GM23338 (cell line): ENCODE measurements around the gene EMC10. TPM values are rescaled to one million over a fixed set of nuclear protein-coding genes. Genes with fewer than 3 reads are reported as not detected.

Experiments used
- ATAC-seq: fragments of 200-7000 bp; cut with Tn5 transposase; 3 replicates; pipeline ENCODE4 v1.9.1; 2020
- DNase-seq: peaks from one replicate; pipeline ENCODE4 v3.0.0-alpha.2; 2015; ENCODE audit warnings: low spot score
- H2AFZ ChIP-seq: fragments of 200-600 bp; sonication (generic); 2 replicates; pipeline ENCODE4 v1.8.0; 2016; ENCODE audit warnings: antibody characterized with exemption, mild to moderate bottlenecking, moderate library complexity
- H3F3A ChIP-seq: fragments of 200-600 bp; sonication (generic); replicated peaks from 2 replicates; pipeline ENCODE4 v1.8.0; 2017; ENCODE audit warnings: antibody characterized with exemption, mixed run types, low read depth
- H3K27ac ChIP-seq: fragments of 200-600 bp; sonication (generic); 2 replicates; pipeline ENCODE4 v1.6.1; 2016; ENCODE audit warnings: low read depth
- H3K27me3 ChIP-seq: fragments of 200-600 bp; sonication (generic); 2 replicates; pipeline ENCODE4 v1.8.0; 2016; ENCODE audit warnings: mild to moderate bottlenecking, mixed run types, moderate library complexity; ENCODE audit not compliant: insufficient read depth
- H3K36me3 ChIP-seq: fragments of 200-600 bp; sonication (generic); 2 replicates; pipeline ENCODE4 v1.8.0; 2016; ENCODE audit warnings: mild to moderate bottlenecking; ENCODE audit not compliant: insufficient read depth
- H3K4me1 ChIP-seq: fragments of 200-600 bp; sonication (generic); 2 replicates; pipeline ENCODE4 v1.8.0; 2016; ENCODE audit warnings: mild to moderate bottlenecking, moderate library complexity; ENCODE audit not compliant: insufficient read depth
- H3K4me2 ChIP-seq: fragments of 200-600 bp; sonication (generic); 2 replicates; pipeline ENCODE4 v1.7.1; 2017; ENCODE audit warnings: mixed run types
- H3K4me3 ChIP-seq: fragments of 200-600 bp; sonication (generic); 2 replicates; pipeline ENCODE4 v1.6.1; 2016; ENCODE audit warnings: mixed run types
- H3K79me2 ChIP-seq: fragments of 200-600 bp; sonication (generic); replicated peaks from 2 replicates; pipeline ENCODE4 v1.8.0; 2017; ENCODE audit warnings: mild to moderate bottlenecking; ENCODE audit not compliant: insufficient read depth
- H3K9me2 ChIP-seq: fragments of 200-600 bp; sonication (generic); 2 replicates; pipeline ENCODE4 v1.8.0; 2017; ENCODE audit not compliant: insufficient read depth
- H4K20me1 ChIP-seq: fragments of 200-600 bp; sonication (generic); replicated peaks from 2 replicates; pipeline ENCODE4 v1.8.0; 2017; ENCODE audit warnings: mild to moderate bottlenecking; ENCODE audit not compliant: insufficient read depth
- H3K27ac Mint-ChIP-seq: 2 replicates; pipeline ENCODE4 v1.8.0; 2020; ENCODE audit warnings: inconsistent platforms, mild to moderate bottlenecking, moderate library complexity, mixed read lengths
- H3K27me3 Mint-ChIP-seq: 3 replicates; pipeline ENCODE4 v1.8.0; 2022; ENCODE audit warnings: low read depth, mild to moderate bottlenecking, moderate library complexity, mixed read lengths, inconsistent platforms; ENCODE audit not compliant: insufficient read depth, poor library complexity
- H3K36me3 Mint-ChIP-seq: 3 replicates; pipeline ENCODE4 v1.8.0; 2021; ENCODE audit warnings: low read depth, mild to moderate bottlenecking, inconsistent platforms, moderate library complexity, mixed read lengths
- H3K4me1 Mint-ChIP-seq: 3 replicates; pipeline ENCODE4 v1.8.0; 2020; ENCODE audit warnings: mild to moderate bottlenecking, inconsistent platforms, mixed read lengths
- H3K4me3 Mint-ChIP-seq: 3 replicates; pipeline ENCODE4 v1.8.0; 2021; ENCODE audit warnings: moderate library complexity, mild to moderate bottlenecking, inconsistent platforms, mixed read lengths
- H3K9me3 Mint-ChIP-seq: 3 replicates; pipeline ENCODE4 v1.8.0; 2020; ENCODE audit warnings: moderate library complexity, mild to moderate bottlenecking, inconsistent platforms, mixed read lengths
- CTCF ChIP-seq, 2 experiments: fragments of 200-600 bp in 1 of 2; sonication (generic) in 1 of 2; conservative IDR thresholded peaks; 2 replicates each; pipeline versions ENCODE4 v1.5.1 to v1.6.1; 2016 to 2017; ENCODE audit warnings: antibody characterized with exemption in 2 of 2, low read depth in 2 of 2, mild to moderate bottlenecking in 2 of 2, moderate library complexity in 1 of 2
- JUNB ChIP-seq: IDR thresholded peaks from one replicate; pipeline ENCODE4 v1.6.1; 2016; ENCODE audit warnings: antibody characterized with exemption; ENCODE audit not compliant: unreplicated experiment
- POLR2AphosphoS5 ChIP-seq: IDR thresholded peaks from 2 replicates; pipeline ENCODE4 v1.6.1; 2016; ENCODE audit warnings: antibody characterized with exemption, low read depth
- STAT1 ChIP-seq: IDR thresholded peaks from one replicate; pipeline ENCODE4 v1.6.1; 2016; ENCODE audit warnings: antibody characterized with exemption; ENCODE audit not compliant: unreplicated experiment
- ZNF114 ChIP-seq: fragments of 250-450 bp; sonication (Bioruptor Pico); IDR thresholded peaks from 2 replicates; pipeline ENCODE4 v1.5.0; 2020; ENCODE audit warnings: mild to moderate bottlenecking, moderate library complexity
- polyA plus RNA-seq: library from polyadenylated mRNA; unstranded; fragments of >200 nt; fragmentation: Nextera tagmentation; extraction: Ambion mirVana; gene quantifications from 2 replicates; pipeline ENCODE4 v1.2.1, GENCODE V29; 2016
- total RNA-seq: library from RNA; depleted of rRNA; stranded (reverse); fragments of >200 nt; shearing (Covaris generic); gene quantifications from 2 replicates; pipeline ENCODE4 v1.2.3, GENCODE V29; 2014
- TF ChIP-seq, protein P1 (sequence below): IDR thresholded peaks from one replicate; pipeline ENCODE4 v1.6.1; 2018; ENCODE audit warnings: antibody characterized with exemption; ENCODE audit not compliant: unreplicated experiment

The EMC10 gene
- total and polyA plus RNA-seq, 2 experiments from 2014 or later = 24.8 to 113 TPM

DNA sequence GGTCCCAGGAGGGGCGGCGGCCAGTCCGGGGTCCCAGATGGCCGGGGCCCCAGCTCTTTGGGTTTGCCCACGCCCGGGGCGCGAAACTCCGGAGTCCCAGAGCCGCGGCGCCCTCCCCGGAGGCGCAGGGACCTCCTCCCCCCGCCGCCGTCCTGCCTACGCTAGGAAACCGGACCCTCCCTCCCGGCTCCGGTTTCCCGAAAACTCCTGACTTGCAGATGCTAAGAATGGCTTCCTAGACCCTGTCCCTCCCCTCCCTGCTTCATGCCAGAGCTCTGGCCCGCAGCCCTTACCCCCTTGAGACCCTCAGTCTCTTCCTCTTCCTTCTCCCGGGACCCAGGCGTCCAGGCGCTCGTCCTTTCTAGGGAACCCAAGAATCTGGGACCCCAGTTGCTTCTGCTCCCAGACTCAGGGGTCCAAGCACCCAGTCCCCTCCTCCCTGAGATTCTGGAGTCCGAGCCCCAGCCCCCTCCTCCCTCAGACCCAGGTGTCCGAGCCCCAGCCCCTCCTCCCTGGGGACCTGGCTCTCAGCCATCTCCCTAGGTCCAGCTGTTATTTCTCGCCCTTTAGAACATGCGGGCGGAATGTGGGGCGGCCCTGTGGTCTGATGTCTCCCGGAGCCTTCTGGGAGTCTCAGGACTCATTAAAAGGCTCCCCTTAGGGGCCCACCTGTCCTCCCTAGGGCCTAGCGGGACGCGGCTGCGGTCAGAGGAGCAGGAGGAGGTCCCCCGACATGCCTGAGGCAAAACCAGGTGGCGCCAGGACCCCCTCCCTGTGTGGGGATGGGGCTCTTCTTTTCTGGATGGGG is 43.9 kb upstream of the EMC10 start, which contains the start of gene MYBPC2:
TSS of gene MYBPC2 (plus strand) at position 672 of the 808 bp plus-strand sequence. CDS start at position 734, 62 bp downstream.
- H3K9me3 Mint-ChIP-seq = peaks cover 10% of the 10 kb centered on the region
- H3K36me3 Mint-ChIP-seq = peaks cover 11% of the 10 kb centered on the region; the same call in 1 of the 3 replicates
- no peaks in the 10 kb centered on the region; the same call in 1 of the 2 replicates for H4K20me1 ChIP-seq
- peaks cover 20% of the 10 kb centered on the region for H3K27me3 Mint-ChIP-seq
- TF ChIP-seq ZNF114 (CRISPR knock-in tag) (no peak), POLR2AphosphoS5 (peak; percentile 33)
- no peaks in the 10 kb centered on the region for H3K79me2 ChIP-seq
- H3K27me3 ChIP-seq = peaks cover 26% of the 10 kb centered on the region
- peak within 1 kb of the TSS; percentile 74; the same call in 1 of the 2 replicates for H3K27ac ChIP-seq
- DNase-seq (peak; percentile 76), ATAC-seq (peak; percentile 29)
- peak within 1 kb of the TSS; percentile 99 for H3K4me2 ChIP-seq
- no peaks in the 10 kb centered on the region for H3K36me3 ChIP-seq
- peak within 1 kb of the TSS; percentile 84 for H3K4me3 ChIP-seq
- H3K4me1 Mint-ChIP-seq = peaks cover 19% of the 10 kb centered on the region
- H3K9me2 ChIP-seq = no peaks in the 10 kb centered on the region
- H2AFZ ChIP-seq = peak within 1 kb of the TSS; percentile 95
- H3K4me3 Mint-ChIP-seq = peak within 1 kb of the TSS; percentile 82
- H3K4me1 ChIP-seq = peaks cover 29% of the 10 kb centered on the region
- peak within 1 kb of the TSS; percentile 86 for H3K27ac Mint-ChIP-seq
- peaks cover 20% of the 10 kb centered on the region; the same call in 1 of the 2 replicates for H3F3A ChIP-seq

GRCh38 chr19:50433201-50434180 is 42.8 kb upstream of the EMC10 start:
- 0 out of 2 replicates have a peak, but pooled peaks cover 3% of the 10 kb centered on the region for H3K9me2 ChIP-seq
- H3K4me1 ChIP-seq = peaks cover 26% of the 10 kb centered on the region
- Mint-ChIP-seq H3K9me3 (peaks cover 21% of the 10 kb centered on the region), H3K4me1 (peaks cover 19% of the 10 kb centered on the region), H3K4me3 (peak overlapping the region; percentile 75), H3K27ac (peak overlapping the region; percentile 79), H3K27me3 (peaks cover 24% of the 10 kb centered on the region), H3K36me3 (peaks cover 16% of the 10 kb centered on the region; the same call in 2 of the 3 replicates)
- H3K27ac ChIP-seq = no peak overlapping the region
- H3K4me2 ChIP-seq = peak overlapping the region; percentile 99
- no peaks in the 10 kb centered on the region for H4K20me1 ChIP-seq
- DNase-seq (no peak), ATAC-seq (no peak)
- peak overlapping the region; percentile 84 for H3K4me3 ChIP-seq
- peaks cover 23% of the 10 kb centered on the region for H3K27me3 ChIP-seq
- TF ChIP-seq STAT1 = no peak
- TF ChIP-seq JUNB = no peak
- TF ChIP-seq ZNF114 (CRISPR knock-in tag) = no peak
- TF ChIP-seq, protein P1, sequence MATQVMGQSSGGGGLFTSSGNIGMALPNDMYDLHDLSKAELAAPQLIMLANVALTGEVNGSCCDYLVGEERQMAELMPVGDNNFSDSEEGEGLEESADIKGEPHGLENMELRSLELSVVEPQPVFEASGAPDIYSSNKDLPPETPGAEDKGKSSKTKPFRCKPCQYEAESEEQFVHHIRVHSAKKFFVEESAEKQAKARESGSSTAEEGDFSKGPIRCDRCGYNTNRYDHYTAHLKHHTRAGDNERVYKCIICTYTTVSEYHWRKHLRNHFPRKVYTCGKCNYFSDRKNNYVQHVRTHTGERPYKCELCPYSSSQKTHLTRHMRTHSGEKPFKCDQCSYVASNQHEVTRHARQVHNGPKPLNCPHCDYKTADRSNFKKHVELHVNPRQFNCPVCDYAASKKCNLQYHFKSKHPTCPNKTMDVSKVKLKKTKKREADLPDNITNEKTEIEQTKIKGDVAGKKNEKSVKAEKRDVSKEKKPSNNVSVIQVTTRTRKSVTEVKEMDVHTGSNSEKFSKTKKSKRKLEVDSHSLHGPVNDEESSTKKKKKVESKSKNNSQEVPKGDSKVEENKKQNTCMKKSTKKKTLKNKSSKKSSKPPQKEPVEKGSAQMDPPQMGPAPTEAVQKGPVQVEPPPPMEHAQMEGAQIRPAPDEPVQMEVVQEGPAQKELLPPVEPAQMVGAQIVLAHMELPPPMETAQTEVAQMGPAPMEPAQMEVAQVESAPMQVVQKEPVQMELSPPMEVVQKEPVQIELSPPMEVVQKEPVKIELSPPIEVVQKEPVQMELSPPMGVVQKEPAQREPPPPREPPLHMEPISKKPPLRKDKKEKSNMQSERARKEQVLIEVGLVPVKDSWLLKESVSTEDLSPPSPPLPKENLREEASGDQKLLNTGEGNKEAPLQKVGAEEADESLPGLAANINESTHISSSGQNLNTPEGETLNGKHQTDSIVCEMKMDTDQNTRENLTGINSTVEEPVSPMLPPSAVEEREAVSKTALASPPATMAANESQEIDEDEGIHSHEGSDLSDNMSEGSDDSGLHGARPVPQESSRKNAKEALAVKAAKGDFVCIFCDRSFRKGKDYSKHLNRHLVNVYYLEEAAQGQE = no peak
- no peak for TF ChIP-seq CTCF (conservative IDR thresholded peaks at IDR 0.05; ENCODE audit: low read depth in 2 of 2)
- no peaks in the 10 kb centered on the region for H3K79me2 ChIP-seq
- no peaks in the 10 kb centered on the region for H3K36me3 ChIP-seq
- peaks cover 14% of the 10 kb centered on the region; the same call in 1 of the 2 replicates for H3F3A ChIP-seq
- peak overlapping the region; percentile 95 for H2AFZ ChIP-seq
